ENCODE measurements around the gene ACOT6.

DNA sequence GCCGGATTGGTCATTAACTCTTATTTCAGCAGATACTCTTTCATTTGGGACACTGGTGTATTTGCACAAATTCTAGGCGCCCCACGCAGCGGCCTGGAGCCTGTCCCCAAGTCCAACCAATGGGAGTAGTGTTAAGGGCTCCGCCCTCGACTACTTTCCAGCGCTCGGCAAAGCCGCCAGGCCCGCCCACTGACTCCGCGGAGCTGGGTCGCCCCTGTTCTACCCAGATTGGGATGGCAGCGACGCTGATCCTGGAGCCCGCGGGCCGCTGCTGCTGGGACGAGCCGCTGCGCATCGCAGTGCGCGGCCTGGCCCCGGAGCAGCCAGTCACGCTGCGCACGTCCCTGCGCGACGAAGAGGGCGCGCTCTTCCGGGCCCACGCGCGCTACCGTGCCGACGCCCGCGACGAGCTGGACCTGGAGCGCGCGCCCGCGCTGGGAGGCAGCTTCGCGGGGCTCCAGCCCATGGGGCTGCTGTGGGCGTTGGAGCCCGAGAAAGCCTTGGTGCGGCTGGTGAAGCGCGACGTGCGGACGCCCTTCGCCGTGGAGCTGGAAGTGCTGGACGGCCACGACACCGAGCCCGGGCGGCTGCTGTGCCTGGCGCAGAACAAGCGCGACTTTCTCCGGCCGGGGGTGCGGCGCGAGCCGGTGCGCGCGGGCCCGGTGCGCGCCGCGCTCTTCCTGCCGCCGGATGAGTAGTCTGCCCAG is at the start of gene ACOT6:
- TF ChIP-seq, protein P1, sequence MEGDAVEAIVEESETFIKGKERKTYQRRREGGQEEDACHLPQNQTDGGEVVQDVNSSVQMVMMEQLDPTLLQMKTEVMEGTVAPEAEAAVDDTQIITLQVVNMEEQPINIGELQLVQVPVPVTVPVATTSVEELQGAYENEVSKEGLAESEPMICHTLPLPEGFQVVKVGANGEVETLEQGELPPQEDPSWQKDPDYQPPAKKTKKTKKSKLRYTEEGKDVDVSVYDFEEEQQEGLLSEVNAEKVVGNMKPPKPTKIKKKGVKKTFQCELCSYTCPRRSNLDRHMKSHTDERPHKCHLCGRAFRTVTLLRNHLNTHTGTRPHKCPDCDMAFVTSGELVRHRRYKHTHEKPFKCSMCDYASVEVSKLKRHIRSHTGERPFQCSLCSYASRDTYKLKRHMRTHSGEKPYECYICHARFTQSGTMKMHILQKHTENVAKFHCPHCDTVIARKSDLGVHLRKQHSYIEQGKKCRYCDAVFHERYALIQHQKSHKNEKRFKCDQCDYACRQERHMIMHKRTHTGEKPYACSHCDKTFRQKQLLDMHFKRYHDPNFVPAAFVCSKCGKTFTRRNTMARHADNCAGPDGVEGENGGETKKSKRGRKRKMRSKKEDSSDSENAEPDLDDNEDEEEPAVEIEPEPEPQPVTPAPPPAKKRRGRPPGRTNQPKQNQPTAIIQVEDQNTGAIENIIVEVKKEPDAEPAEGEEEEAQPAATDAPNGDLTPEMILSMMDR (IDR thresholded peaks at IDR 0.05): no peak
- no peak for TF ChIP-seq ZFX (IDR thresholded peaks at IDR 0.05; ENCODE audit: borderline replicate concordance)

Measured in 22Rv1 (cell line).